Measurements from ENCODE around the gene PREX1.

PREX1 gene

DNA sequence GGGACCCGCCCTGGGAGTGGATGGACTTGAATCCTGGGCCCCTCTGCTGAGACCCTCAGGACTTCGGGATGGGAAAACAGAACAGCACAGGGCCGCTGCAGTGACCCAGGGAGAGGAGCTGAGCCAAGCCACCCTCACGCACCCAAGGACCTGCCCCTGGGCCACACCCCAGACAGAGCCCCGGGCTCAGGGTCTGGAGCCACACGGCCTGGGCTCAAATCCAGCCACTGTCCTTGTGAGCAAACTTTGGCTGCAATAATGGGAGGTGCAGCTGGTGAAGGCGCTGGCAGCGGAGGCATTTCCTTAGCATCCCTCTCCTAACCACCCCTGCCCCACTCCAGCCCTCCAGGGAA is 207.7 kb downstream of the PREX1 start:
- intact Hi-C loops (cut with DNase I) = loop anchor here (2.0 to 5.0 kb wide), 2 partner anchors 833 to 958 kb away; no protein-coding TSS in a partner anchor
- DNase-seq = no peak

DNA sequence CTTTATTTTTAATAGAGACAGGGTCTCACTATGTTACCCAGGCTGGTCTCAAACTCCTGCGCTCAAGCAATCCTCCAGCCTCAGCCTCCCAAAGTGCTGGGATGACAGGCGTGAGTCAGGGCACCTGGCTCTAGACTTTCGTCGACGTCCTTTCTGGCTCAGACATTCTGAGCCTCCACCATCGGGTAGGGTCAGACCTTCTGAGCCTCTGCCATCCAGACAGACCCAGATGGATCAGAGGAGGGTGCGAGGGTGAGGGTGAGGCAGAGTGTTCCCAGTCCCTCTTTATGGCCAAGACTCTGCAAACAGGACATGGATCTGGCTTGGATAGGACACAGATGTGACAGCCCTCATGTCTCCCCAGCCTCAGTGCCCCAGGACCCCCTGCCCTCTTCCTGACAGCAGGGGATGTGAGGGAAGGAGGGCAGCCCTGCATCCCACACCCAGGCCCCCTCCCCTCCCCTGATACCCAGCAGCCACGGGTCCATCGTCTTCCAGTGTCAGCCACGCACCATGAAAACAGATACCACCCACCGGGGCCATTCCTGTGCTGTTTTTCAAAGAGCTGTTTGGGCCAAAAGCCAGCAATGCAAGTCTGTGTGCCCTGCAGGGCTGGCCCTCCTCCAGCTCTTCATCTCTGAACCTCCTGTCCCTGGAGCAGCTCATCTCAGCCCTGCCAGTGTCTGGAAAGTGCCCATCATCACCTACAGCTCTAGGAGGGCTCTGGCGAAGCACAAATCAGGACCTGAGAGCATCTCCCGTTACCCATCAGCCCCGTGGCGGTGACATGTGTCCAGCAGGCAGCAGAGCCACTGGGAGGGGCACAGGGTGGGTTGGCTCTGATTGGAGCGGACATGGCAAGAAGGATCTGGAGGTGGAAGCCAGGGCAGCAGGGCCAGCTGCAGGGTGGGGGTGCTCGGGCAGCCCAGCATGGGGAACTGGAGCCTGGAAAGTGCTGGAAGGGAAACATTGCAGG is 208.4 kb downstream of the PREX1 start:
- peak in 8 of 42 donors; percentile 14 to 52 (median 31) for DNase-seq
- intact Hi-C loops (cut with DNase I) = loop anchor here (2.0 to 5.0 kb wide), 3 partner anchors 833 to 957 kb away; no protein-coding TSS in a partner anchor

DNA sequence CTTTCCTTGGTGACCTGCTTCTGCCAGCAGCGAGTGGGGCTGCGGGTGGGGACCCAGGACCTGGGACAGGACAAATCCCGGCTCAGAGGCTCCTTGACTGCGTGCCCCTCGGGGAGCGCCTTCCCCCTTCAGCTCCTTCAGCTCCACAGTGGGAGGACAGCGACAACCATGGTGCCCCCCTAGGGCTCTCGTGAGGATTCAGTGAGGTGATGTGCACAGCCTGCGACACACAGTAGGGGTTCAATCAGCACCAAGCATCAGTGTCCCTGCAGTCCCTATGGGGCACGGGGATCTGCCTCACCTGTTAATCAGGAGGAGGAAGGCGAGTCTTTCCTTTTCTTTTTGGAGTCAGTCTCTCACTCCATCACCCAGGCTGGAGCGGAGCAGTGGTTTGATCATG is 209.2 kb downstream of the PREX1 start:
- DNase-seq = peak in 2 of 42 donors; percentile 21 to 22

GRCh38 chr20:48618052-48618451 is 209.7 kb downstream of the PREX1 start:
- intact Hi-C loops (cut with DNase I) = loop anchor here (5.0 kb wide), 1 partner anchor 891 kb away; no protein-coding TSS in a partner anchor
- DNase-seq = peak in 2 of 42 donors; percentile 17 to 23

More for the DNA sequence above, 209.2 kb downstream of the PREX1 start:
- intact Hi-C loops (cut with DNase I) = loop anchor here (5.0 kb wide), 1 partner anchor 891 kb away; no protein-coding TSS in a partner anchor

DNA sequence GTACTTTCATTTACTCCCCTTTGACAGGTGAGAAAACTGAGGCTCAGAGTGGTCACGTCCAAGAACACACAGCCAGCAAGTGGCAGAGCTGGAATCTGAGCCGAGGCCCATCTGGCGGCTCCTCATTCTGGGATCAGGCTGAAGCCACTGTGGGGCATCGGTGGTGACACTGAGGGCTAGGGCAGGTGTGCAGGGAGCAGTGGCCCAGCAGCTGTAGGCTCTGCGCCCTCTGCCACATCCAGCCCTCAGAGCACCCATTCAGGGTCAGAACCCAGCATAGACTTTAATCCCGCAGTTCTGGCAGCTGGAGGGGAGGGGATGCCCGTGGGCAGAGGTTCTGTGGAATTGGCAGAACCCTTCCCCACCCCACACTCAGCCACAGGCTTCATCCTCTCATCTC is 210.3 kb downstream of the PREX1 start:
- intact Hi-C loops (cut with DNase I) = loop anchor here (5.0 kb wide), 1 partner anchor 890 kb away; no protein-coding TSS in a partner anchor
- peak in 1 of 42 donors; percentile 2 for DNase-seq

- DNase-seq = peak in 3 of 42 donors; percentile 3 to 17 (median 9)
- intact Hi-C loops (cut with DNase I) = loop anchor here (5.0 kb wide), 1 partner anchor 889 kb away; no protein-coding TSS in a partner anchor
These were observed 211.3 kb downstream of the PREX1 start for GRCh38 chr20:48616481-48616880.

DNA sequence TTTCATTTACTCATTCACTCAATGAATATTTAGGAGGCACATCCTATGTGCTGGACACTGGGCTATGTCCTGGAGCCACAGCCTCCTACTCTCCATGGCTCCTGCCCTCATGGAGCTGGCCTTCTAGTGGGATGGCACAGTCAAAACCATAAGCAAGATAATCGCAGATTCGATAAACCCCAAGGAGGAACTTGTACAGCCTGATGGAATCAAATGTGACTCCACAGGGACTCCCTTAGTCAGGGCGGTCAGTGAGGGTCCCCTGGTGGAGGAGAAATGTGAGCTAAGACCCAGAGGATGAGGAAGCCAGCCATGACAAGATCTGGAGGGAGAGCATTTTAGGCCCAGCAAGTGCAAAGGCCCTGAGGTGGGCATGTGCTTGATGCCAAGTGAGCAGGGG is 211.9 kb downstream of the PREX1 start:
- intact Hi-C loops (cut with DNase I) = loop anchor here (5.0 kb wide), 1 partner anchor 889 kb away; no protein-coding TSS in a partner anchor
- peak in 2 of 42 donors; percentile 2 to 17 for DNase-seq

DNA sequence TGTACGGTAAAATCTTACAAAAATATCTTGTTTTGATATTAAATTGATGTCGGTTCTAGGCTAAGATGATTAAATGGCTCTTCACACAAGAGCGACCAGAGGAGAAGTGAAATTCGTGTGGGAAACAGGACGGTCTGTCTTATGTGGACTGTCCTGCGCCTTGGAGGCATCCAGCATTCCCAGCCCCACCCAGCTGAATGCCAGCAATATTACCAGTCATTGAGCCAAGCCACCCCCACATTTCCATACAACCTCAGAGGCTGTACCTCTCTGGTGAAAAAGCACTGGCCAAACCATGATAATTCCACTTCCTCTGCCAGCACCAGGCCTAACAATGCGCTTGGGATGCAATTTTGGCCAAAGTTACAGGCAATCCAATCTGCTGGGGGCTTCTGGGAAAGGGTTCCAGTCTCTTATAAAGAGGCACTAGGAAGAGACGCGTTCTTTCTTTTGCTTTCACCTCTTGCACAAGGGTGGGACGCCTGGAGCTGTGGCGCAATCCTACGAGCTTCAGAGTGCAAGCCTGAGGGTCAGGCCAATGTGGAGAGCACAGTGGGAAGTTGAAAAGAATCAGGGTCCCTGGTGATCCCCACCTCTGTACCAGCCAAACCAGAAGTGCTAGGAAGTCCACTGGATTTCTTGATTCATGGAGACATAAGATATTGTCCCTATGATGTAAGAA is 213.1 kb downstream of the PREX1 start:
- intact Hi-C loops (cut with DNase I) = loop anchor here (5.0 kb wide), 1 partner anchor 887 kb away; no protein-coding TSS in a partner anchor
- DNase-seq = peak in 4 of 42 donors; percentile 1 to 14 (median 4)

GRCh38 chr20:48613926-48614325 is 213.9 kb downstream of the PREX1 start:
- intact Hi-C loops (cut with DNase I) = no loop called here
- peak in 5 of 42 donors; percentile 1 to 27 (median 7) for DNase-seq

DNA sequence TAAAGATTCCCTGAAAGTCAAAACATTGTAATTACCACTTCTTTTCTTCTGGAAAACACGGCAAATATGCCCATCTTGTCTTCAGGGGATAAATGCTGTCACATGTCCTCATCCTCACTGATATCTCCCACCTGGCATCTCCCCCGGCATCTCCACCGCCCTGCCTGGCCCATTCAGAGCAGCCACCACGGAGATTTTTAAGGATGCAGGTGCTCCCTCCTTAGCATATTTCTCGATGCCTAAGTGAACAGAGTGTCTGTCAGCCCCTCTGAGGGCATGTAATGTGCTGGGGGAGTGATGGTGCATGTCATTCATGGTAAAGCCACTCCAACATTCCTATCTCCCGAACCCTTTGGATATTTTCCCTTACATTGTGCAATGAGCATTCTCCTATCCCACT is 215.5 kb downstream of the PREX1 start:
- intact Hi-C loops (cut with DNase I) = no loop called here
- DNase-seq = peak in 2 of 42 donors; percentile 4 to 19

DNA sequence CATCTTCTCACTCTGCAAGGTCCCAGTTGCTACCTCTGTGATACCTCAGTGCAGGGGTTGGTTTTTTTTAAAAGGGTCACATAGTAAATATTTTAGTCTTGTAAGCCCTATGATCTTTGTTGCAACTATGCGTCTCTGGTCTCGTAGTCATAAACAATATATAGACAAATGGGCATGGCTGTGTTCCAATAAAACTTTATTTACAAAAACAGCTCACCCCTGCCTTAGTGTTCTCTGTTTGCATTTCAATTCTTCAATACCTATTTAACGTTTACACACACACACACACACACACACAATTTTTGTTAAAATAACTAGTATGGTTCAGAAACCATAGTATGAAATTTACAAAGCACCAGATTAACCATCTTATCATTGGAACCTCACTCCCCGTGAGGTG is 216.8 kb downstream of the PREX1 start:
- intact Hi-C loops (cut with DNase I) = no loop called here
- DNase-seq = no peak

GRCh38 chr20:48609491-48609978 is 218.3 kb downstream of the PREX1 start:
- peak in 5 of 42 donors; percentile 2 to 12 (median 7) for DNase-seq
- intact Hi-C loops (cut with DNase I) = no loop called here

DNA sequence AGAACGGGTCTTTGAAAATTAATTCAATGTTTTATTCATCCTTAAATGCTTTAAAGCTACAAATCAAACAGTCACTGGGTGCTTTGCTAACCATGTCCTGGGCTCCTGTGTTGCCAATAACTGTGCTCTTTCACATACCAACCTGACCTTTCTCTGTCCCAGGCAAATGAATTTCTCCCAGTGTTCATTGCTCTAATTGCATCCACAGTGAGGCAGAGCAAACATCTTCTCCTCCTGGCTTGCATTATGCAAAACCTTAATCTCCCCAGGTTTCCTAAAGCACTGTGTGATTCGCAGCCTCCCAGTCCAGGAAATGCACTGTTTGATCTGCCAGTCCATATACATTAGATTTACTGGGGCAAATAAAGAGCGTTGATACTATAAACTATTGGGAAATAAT is 219.0 kb downstream of the PREX1 start:
- intact Hi-C loops (cut with DNase I) = no loop called here
- peak in 4 of 42 donors; percentile 2 to 3 (median 3) for DNase-seq

DNA sequence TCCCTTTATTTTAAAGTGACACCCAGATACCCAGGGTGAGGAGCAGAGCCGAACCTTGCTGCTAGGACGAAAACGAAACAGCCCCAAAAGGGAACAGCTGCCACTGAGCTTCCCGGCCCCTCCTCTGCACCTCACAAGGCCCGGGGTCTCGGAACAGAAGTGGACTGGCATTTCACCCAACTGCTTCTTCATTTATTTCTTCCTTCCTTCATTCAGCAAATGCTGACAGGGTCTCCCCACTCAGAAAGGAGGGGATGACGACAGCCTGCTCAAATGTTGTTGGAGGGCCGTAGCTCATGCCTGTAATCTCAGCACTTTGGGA is 220.3 kb downstream of the PREX1 start:
- intact Hi-C loops (cut with DNase I) = no loop called here
- peak in 2 of 42 donors; percentile 21 to 26 for DNase-seq

DNA sequence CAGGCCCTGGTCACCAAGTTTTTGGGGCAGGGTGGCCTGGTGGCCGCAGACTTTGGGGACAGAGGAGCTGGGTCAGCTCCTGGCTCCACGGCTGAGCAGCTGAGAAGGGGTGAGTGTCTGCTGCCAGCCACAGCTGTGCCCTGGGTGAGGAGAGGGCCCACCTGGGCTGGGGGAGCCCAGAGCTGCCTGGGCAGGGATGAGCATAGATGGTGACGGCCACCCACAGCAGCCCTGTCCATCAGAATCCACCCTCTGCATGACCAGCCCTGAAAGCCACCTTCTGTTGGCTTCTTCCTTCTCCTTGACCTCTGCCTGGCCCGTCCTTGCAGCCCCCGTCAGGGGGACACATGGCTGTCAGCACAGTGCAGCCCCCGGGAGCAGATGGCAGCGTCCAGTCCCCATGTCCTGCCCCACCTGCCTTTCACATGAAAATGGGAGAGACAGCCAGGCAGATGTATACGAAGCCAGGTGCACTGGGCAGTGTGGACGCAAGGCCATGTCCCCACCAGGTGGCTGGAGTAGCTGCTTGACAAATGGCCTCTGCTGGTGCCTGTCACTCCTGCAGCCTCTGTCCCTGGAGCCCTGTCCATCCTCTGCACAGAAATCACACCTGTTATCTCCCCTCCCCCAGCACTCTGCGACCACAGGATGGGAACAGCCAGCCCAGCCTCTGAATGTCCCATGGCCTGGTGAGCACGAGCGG is 220.8 kb downstream of the PREX1 start:
- DNase-seq = peak in 5 of 42 donors; percentile 1 to 21 (median 9)
- intact Hi-C loops (cut with DNase I) = no loop called here

DNA sequence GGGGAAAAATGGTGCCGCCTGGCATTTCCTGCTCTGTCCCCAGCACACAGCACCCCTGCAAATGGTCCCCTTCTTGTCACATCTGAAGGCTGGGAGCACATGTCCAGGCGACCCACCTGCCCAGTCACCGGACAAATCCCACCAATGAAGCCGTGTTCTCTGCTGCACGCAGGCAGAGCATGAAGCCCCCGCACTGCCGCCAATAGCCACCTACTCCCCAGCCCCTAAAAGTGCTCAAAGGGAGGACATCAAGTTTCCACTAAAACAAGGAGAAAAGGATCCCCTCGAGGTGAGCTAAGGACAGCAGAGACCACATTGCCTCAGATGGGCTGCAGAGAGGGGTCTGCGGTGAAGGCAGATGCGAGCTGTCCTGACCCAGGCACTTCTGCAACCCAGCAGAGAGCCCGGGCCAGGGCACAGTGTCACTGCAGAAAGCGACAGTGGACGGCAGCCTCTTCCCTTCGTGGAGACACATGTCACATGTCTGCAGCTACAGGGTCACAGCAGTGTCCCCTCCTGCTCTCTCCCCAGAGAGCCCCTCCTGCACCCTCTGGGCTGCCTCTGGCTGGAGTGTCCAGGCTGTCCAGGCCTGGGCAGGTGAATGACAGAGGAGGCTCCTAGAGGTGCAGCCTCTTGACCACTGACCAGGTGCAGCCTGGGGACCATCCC is 221.5 kb downstream of the PREX1 start:
- intact Hi-C loops (cut with DNase I) = no loop called here
- DNase-seq = peak in 4 of 42 donors; percentile 4 to 28 (median 10)

- DNase-seq = peak in 5 of 42 donors; percentile 8 to 27 (median 21)
- intact Hi-C loops (cut with DNase I) = no loop called here
These were observed 222.2 kb downstream of the PREX1 start for GRCh38 chr20:48605364-48606171.
